COLO668 (cell line): ENCODE data around the gene KCTD19.

Source experiments
- DNase-seq: peaks from one replicate; lab custom pipeline; 2025; ENCODE audit not compliant: unreplicated experiment; lab: John Stamatoyannopoulos, UW

The KCTD19 gene

DNA sequence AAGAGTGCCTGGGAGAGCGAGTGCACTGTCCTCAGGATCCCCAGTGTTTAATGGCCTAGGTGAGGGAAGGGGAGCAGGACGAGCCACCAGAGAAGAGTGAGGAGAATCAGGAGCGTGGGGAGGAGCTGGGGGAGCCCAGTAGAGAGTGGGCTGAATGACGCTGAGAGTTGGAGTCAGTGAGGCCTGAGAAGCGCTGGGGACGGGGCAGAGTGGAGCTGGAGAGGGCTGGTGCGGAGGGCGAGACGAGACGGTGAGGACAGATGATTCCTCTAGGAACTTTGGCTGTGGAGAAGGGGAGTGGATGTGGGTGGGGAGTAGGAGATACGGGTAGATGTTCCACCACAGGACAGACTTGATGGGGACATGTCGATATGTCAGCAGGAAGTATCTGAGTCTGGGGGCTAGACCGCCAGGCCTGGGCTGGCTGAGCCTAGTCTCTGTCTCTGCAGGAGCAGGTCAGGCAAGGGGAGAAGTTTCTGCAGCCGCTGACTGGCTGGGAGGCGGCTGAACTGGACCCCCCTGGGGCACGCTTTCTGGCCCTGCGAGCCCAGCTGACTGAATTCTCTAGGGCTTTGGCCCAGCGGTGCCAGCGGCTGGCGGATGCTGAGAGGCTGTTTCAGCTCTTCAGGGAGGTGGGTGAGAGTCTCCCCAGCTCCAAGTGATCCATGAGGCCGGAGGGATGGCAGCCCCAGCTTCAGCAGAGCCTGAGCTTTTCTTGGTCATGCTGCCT, 42.5 kb downstream of the KCTD19 start:
- peak; percentile 28 for DNase-seq

GRCh38 chr16:67283039-67283825, 43.3 kb downstream of the KCTD19 start:
- no peak for DNase-seq

GRCh38 chr16:67282447-67282805, 44.1 kb downstream of the KCTD19 start:
- DNase-seq, result no peak

DNA sequence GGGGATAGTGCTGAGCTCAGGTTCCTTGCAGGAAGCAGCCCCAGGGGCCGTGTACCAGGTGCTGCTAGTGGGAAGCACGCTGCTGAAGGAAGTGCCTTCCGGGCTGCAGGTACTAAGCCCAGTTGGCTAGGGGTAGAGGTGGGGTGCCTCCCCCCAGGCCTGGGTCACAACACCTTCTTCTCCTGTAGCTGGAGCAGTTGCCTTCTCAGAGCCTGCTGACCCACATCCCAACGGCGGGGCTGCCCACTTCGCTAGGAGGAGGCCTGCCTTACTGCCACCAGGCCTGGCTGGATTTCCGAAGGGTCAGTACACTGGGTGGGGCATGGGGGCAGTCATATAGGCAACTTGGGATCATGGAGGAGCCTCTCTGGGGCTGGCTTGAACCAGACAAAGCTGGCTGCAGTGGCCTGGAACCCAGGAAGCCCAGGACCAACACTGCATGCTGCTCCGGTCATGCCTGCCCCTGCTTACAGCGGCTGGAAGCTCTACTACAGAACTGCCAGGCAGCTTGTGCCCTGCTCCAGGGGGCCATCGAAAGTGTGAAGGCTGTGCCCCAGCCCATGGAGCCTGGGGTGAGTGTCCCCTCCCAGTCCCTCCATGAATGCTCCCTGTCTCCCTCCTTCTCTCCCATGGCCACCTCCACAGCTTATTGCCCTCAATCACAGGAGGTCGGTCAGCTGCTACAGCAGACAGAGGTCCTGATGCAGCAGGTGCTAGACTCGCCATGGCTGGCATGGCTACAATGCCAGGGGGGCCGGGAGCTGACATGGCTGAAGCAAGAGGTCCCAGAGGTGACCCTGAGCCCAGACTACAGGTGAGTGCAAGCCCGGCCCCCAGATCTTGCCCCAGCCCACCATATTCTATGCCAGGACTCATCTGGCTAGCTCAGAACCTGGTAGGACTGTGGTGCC, 44.8 kb downstream of the KCTD19 start:
- DNase-seq, result no peak

DNA sequence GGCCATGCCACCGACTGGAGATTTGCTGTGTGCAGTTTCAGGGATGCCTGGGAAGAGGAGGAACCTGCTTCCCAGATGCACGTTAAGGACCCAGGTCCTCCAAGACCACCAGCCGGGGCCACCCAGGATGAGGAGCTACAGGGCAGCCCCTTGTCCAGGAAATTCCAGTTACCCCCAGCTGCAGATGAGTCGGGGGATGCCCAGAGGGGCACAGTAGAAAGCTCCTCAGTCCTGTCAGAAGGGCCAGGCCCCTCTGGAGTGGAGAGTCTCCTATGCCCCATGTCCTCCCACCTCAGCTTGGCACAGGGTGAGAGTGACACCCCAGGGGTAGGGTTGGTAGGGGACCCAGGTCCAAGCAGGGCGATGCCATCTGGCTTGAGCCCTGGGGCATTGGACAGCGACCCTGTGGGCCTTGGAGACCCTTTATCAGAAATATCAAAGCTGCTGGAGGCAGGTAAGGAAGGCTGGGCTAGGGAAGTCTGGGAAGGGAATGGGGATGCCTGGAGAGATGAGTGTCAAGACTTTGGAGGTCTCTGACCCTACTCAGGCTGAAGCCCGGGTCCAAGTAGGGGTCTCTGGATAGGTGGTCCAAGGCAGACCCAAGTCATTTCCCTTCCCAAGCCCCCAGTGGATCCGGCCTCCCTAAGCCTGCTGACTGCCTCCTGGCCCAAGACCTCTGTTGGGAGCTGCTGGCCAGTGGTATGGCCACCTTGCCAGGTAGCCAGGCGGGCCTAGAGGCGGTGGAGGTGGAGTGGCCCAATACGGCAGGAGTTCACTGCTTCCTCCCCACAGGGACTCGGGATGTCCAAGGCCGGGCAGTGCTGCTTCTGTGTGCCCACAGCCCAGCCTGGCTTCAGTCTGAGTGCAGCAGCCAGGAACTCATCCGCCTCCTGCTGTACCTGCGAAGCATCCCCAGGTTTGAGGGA, 46.2 kb downstream of the KCTD19 start:
- no peak for DNase-seq

DNA sequence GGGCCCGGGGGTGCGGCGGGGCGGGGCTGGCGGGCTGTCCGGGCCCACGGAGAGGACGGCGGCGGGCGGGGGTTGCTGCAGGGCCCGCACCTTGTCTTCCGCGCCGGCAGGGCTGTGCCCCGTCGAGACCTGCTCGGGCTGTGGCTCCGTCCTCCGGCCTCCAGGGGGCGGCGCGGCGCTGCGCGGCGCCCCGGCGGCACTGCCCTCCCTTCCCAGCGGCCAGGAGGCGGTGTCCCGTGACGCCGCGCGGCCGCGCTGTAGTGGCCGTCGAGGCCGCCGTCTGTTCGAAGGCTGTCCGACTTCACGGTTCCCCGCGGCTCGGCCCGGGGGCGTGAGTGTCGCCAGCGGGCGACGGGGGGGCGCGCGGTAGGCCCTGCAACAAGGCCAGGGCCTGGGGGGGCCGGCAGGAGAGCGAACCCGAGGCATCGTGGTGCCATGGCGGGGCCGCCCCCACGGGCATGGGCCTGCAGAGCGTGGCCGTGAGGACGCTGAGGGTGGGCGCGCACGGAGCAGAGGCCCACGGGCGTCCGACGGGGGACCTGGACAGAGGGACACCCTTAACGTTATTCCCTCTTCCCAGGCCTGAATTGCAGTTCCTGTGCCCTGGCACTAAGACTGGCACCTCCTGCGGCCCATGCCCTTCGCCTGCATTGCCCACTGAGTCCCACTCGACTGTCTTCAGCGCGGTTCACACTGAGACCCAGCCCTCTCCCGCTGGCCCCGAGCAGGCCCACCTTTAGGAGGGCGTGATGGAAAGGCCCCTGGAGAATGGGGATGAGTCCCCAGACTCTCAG, 47.0 kb downstream of the KCTD19 start, which contains the start of gene PLEKHG4:
Gene PLEKHG4, plus strand, starts transcription at position 237 of the 794 bp plus-strand sequence. Its CDS starts 513 bp downstream, at position 750.
- peak; percentile 91 for DNase-seq

- peak; percentile 71 for DNase-seq
These were observed 47.7 kb downstream of the KCTD19 start for GRCh38 chr16:67278773-67279295.

DNA sequence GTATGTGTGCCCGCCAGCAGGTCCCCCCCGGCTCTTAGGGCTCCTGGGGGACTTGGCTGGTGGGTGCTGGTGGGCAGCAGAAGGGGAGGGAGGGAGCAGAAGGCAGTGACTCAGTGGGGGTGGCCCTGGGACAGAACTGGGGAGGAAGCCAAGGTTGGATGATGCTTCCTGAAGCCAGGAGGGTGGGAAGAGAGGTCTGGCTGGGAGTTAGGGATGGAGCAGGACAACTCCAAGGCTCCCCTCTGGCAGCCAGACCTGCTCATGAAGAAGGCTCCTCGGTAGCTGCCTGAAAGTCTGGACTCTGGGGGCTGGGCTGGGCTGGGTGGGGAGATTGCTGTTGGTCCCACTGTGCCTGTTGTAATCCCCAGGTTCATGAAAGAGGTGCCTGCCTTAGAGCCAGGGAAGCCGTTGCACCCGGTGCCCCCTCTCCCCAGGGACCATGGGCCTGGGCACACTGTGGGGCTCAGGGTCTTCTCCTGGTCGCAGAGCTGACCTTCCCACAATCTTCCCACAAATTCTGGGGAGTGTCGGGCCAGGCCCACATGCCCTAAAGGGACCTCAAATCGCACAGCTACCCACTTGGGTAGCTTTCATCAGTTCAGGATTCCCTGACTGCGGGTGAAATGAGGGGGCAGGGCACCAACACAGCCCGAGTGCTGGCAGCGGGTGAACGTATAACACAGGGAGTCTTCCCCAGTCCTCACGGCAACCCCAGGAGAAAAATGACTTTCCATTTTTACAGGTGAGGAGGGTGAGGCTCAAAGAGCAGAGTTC, 48.4 kb downstream of the KCTD19 start:
- no peak for DNase-seq

DNA sequence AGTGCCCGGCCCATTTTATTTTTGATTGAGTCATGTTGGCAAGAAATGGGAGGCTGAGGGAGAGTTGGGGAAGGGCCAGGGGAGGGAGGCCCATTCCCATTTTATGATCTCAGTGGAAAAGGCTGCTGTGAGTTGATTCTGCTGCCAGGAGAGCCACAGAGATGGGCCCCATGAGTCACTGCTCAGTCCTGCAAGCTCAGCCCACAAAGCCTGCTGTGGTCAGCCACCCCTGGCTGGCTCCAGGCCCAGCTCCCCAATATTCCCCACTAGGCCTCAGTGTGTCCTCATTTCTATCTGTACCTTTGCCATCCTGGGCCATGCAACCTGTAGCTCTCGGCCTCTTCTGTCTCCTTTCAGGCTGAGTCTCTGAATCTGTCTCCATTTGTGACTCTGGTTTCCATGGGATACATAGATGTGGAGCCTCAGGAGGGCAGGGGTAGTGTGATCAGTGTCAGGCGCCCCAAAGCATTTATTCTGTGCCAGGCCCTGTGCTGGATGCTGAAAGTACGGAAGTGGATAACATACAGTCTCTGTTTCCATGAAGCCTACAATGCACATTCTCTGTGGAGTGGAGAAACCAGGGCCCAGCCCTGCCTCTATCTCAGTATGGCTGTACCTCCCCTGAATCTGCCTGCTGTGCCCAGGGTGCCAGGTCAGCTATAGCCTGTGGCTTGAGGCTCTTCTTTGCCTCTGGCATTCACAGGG, 49.1 kb downstream of the KCTD19 start:
- DNase-seq, result no peak

DNA sequence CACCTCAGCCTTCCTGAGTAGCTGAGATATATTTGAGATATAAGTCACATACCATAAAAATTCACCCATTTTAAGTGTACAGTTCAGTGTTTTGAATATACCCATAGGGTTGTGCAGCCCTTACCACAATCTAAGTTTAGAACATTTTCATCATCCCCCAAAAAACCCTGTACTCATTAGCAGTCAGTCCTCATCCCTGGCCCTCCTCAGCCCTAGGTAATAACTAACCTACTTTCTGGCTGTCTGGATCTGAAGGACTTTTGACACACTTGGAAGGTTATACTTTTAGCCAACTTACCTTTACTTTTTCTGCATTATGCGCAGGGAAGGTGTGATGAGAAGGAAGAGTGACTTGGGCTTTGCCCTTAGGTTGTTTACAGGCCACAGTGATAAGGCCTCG, 51.2 kb downstream of the KCTD19 start:
- DNase-seq, result no peak

DNA sequence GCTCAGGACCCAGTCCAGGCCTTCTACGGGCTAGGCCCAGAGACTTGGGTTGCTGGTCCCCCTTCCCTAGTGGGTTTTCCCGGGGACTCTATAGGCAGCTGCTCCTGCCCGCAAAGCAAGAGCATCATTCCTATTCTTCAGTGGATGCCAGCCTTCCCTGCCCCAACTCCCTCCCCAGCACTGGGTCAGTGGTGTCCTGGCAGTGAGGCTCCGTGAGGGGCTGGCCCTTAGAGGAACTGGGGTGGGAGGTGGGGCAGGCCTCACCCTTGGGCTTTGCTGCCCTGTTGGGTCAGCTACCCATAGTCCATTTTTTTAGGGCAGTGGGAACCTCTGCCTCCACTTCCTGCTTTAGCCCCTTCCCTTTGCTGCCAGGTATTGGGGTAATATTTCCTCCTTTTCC, 55.1 kb downstream of the KCTD19 start:
- no peak for DNase-seq

DNA sequence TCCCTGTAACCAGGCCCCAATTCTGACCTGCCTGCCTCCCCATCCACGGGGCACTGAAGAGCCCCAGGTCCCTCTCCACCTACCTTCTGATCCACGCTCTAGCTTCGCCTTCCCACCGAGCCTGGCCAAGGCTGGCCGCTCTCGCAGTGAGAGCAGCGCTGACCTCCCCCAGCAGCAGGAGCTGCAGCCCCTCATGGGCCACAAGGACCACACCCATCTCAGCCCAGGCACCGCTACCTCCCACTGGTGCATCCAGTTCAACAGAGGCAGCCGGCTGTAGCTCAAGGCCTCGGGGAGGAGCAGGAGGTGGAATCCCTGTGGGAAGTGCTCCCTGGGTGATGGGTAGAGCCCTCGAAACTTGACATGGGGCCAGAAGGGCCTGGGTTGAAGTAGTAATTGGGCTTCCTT, 55.6 kb downstream of the KCTD19 start:
- DNase-seq, result no peak

DNA sequence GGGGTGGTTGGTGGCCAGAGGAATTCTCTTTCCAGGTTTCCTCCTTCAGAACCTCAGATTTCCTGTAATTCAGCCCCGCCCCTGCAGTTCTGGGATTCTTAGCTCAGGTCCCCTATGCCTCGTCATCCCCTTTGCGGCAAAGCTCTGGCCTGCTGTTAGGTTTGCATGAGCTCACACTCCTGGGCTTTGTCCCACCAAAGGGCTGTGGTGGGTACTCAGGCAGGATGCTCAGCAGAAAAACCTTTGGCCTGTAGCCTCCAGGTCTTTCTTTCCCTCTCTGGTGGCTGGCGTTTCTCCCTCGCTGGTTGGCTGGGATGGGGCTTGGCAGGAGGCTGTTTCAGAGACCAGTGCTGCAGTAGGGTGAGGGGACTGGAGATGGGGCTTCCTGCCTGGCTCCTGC, 56.8 kb downstream of the KCTD19 start:
- DNase-seq, result no peak

DNA sequence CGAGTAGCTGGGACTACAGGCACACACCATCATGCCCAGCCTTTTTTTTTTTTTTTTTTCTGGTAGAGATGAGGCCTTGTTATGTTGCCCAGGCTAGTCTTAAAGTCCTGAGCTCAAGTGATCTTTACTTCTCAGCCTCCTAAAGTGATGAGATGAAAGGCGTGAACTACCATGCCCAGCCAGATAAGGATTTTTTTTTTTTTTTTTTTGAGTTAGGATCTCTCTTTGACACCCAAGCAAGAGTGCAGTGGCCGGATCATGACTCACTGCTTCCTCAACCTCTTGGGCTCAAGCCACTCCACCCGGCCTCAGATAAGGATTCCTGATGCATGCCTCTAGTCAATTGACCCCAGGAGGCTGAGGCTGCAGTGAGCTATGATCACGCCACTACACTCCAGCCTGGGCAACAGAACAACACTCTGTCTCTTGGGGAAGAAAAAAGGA, 58.4 kb downstream of the KCTD19 start:
- DNase-seq, result no peak

DNA sequence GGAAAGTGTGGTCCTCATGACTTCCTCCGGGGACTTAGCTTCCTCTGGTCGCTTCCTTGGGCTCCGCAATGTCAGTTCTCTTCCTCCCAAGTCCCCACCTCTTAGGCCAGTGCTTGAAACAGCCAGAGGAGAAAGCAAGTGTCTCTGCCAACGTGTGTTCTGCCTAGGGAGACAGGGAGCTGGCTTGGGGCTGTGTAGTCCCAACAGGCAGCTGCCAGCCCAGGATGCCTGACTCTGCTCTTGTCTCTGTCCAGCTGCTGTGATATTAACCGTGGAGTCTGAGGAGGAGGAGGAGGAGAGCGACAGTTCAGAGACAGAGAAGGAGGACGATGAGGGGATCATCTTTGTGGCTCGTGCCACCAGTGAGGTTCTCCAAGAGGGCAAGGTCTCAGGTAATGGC, 60.7 kb downstream of the KCTD19 start:
- DNase-seq, result no peak

DNA sequence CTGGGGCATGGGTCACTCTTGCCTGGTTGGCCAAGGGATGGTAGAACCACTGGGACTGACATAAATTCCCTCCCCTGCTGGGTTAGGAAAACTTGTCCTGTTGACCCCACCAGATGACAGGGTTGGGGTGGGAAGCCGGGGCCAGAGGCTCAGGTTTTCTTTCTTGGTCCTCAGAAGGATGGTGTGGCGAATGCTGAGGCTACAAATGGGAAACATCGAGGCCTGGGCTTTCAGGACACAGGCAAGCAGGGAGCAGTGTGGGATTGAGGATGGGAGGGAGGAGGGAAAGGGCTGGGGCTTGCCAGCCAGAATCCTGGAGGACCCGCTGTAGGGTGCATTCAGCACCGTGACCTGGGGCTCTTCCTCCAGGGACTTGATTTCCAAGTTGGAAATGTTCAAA, 61.7 kb downstream of the KCTD19 start:
- no peak for DNase-seq

GRCh38 chr16:67264277-67264676, 62.3 kb downstream of the KCTD19 start:
- no peak for DNase-seq

DNA sequence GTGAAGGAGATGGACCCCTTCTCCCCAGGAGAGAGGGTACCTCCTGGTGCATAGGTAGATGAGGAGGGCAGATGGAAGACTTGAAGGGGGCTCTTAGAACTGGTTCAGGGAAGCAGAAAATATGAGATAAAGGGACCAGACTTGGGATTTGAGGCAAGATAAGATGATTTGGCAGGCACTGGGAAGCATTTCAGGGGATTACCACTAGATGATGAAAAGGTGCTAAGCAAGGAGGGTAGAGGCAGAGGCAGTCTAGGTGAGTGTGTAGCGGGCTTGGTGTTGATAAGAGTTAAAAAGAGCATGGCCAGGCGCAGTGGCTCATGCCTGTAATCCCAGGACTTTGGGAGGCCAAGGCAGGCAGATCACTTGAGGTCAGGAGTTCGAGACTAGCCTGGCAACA, 63.3 kb downstream of the KCTD19 start:
- no peak for DNase-seq
